ENCODE measurements around the gene CNTNAP2.
A peak's percentile ranks its signal among the peaks of the same experiment; 100 is the strongest.
"Not testable (repeated sequence)": the region's sequence is repeated elsewhere in the genome, so short reads cannot be mapped to it uniquely, and the experiment has no call there.

CNTNAP2 gene

GRCh38 chr7:148056406-148056805 is 1939.8 kb downstream of the CNTNAP2 start:
- TF ChIP-seq CTCF (conservative IDR thresholded peaks at IDR 0.05): no peak
- H3K27ac ChIP-seq: no peak overlapping the region

- no peak overlapping the region for H3K27ac ChIP-seq
These were observed 1941.5 kb downstream of the CNTNAP2 start for GRCh38 chr7:148058092-148058491.

GRCh38 chr7:148058753-148059152 is 1942.2 kb downstream of the CNTNAP2 start:
- no peak overlapping the region for H3K27ac ChIP-seq

More at GRCh38 chr7:148058092-148058491, 1941.5 kb downstream of the CNTNAP2 start:
- no peak for TF ChIP-seq CTCF (conservative IDR thresholded peaks at IDR 0.05)

GRCh38 chr7:148060724-148061123 is 1944.1 kb downstream of the CNTNAP2 start:
- TF ChIP-seq CTCF (conservative IDR thresholded peaks at IDR 0.05): no peak
- no peak overlapping the region for H3K27ac ChIP-seq

More at GRCh38 chr7:148058753-148059152, 1942.2 kb downstream of the CNTNAP2 start:
- no peak for TF ChIP-seq CTCF (conservative IDR thresholded peaks at IDR 0.05)

- not testable (repeated sequence) for H3K27ac ChIP-seq
These were observed 1961.5 kb downstream of the CNTNAP2 start for GRCh38 chr7:148078111-148078510.

GRCh38 chr7:148079206-148080080 is 1962.8 kb downstream of the CNTNAP2 start:
- no peak for TF ChIP-seq CTCF (conservative IDR thresholded peaks at IDR 0.05)

GRCh38 chr7:148083448-148083847 is 1966.8 kb downstream of the CNTNAP2 start:
- TF ChIP-seq CTCF (conservative IDR thresholded peaks at IDR 0.05): no peak
- H3K27ac ChIP-seq: no peak overlapping the region

More at GRCh38 chr7:148079206-148080080, 1962.8 kb downstream of the CNTNAP2 start:
- H3K27ac ChIP-seq: no peak overlapping the region

- H3K27ac ChIP-seq: no peak overlapping the region
- TF ChIP-seq CTCF (conservative IDR thresholded peaks at IDR 0.05): peak; percentile 86
These were observed 1967.5 kb downstream of the CNTNAP2 start for GRCh38 chr7:148084138-148084537.

All from VCaP (cell line).